GM12878 (cell line): ENCODE measurements around the gene LY6G5B. TPM values are rescaled to one million over a fixed set of nuclear protein-coding genes. Genes with fewer than 3 reads are reported as not detected.

Experiments
- BCL11A ChIP-seq: IDR thresholded peaks from 2 replicates; pipeline ENCODE4 v1.6.1; 2011; ENCODE audit warnings: low read depth, low read length
- BMI1 ChIP-seq: fragments of 450-650 bp; IDR thresholded peaks from 2 replicates; pipeline ENCODE4 v1.6.1; 2016; ENCODE audit warnings: mild to moderate bottlenecking, moderate library complexity, borderline replicate concordance
- CHD1 ChIP-seq: IDR thresholded peaks from 2 replicates; pipeline ENCODE4 v1.6.1; 2012; ENCODE audit warnings: low read depth, low read length, improper control_type of control experiment
- ETV6 ChIP-seq, 2 experiments: fragments of 450-650 bp in 1 of 2; IDR thresholded peaks in 1 of 2; conservative IDR thresholded peaks in 1 of 2; 2 replicates each; pipeline ENCODE4 v1.6.1; 2014; ENCODE audit warnings: antibody characterized with exemption in 1 of 2, borderline replicate concordance in 1 of 2, low read depth in 1 of 2, mild to moderate bottlenecking in 1 of 2, moderate library complexity in 1 of 2
- MLLT1 ChIP-seq: fragments of 450-650 bp; IDR thresholded peaks from 2 replicates; pipeline ENCODE4 v1.6.1; 2016; ENCODE audit warnings: mild to moderate bottlenecking
- NR2C2 ChIP-seq: IDR thresholded peaks from 2 replicates; pipeline ENCODE4 v1.6.1; 2011; ENCODE audit warnings: borderline replicate concordance, low read depth; ENCODE audit not compliant: control insufficient read depth, insufficient read length
- NR2F1 ChIP-seq: fragments of 450-650 bp; conservative IDR thresholded peaks from 2 replicates; pipeline ENCODE4 v1.6.1; 2017; ENCODE audit warnings: mild to moderate bottlenecking
- POLR2AphosphoS2 ChIP-seq: IDR thresholded peaks from 2 replicates; pipeline ENCODE4 v1.6.1; 2011; ENCODE audit warnings: low read depth, mild to moderate bottlenecking, low read length, improper control_type of control experiment, moderate library complexity
- RAD21 ChIP-seq: IDR thresholded peaks from 2 replicates; pipeline ENCODE4 v1.6.1; 2011; ENCODE audit warnings: mild to moderate bottlenecking, low read depth, low read length, moderate library complexity; ENCODE audit not compliant: insufficient read depth
- SMC3 ChIP-seq: IDR thresholded peaks from 2 replicates; pipeline ENCODE4 v1.6.1; 2011; ENCODE audit warnings: low read length, improper control_type of control experiment, borderline replicate concordance
- YY1 ChIP-seq: IDR thresholded peaks from 2 replicates; pipeline ENCODE4 v1.6.1; 2011; ENCODE audit warnings: low read depth, mild to moderate bottlenecking, low read length
- ZBED1 ChIP-seq: IDR thresholded peaks from 2 replicates; pipeline ENCODE4 v1.6.1; 2016; ENCODE audit warnings: borderline replicate concordance
- ZNF207 ChIP-seq: fragments of 450-650 bp; IDR thresholded peaks from 2 replicates; pipeline ENCODE4 v1.6.1; 2014; ENCODE audit warnings: antibody characterized with exemption, mild to moderate bottlenecking, borderline replicate concordance
- ZNF687 ChIP-seq: fragments of 450-650 bp; IDR thresholded peaks from 2 replicates; pipeline ENCODE4 v1.6.1; 2017; ENCODE audit warnings: mild to moderate bottlenecking, moderate library complexity
- polyA plus RNA-seq, 11 experiments: library from polyadenylated mRNA; depleted of rRNA in 4 of 11; unstranded in 6 of 11; stranded (reverse) in 5 of 11; fragments of >200 nt; fragmentation: Nextera tagmentation in 4 of 11; fragmentation: Illumina TruSeq in 1 of 11; extraction: Ambion mirVana in 4 of 11; extraction: Trizol in 1 of 11; gene quantifications; 1 replicate in 1 of 11; 2 replicates in 10 of 11; pipeline versions ENCODE4 v1.2.1 to v1.2.3, GENCODE V29; 2011 to 2016; ENCODE audit warnings: inconsistent platforms in 2 of 11, missing spikeins in 2 of 11, low read depth in 1 of 11
- total RNA-seq, 4 experiments: library from RNA; depleted of rRNA in 3 of 4; stranded (reverse); fragments of >200 nt in 3 of 4; fragmentation: Illumina TruSeq in 1 of 4; extraction: Trizol in 1 of 4; gene quantifications; 2 replicates each; pipeline versions ENCODE4 v1.2.1 to v1.2.3, GENCODE V29; 2013 to 2021
- TF ChIP-seq, protein P1 (sequence below): fragments of 150-350 bp; IDR thresholded peaks from 2 replicates; pipeline ENCODE4 v1.6.1; 2016; ENCODE audit warnings: low read depth, low read length
- TF ChIP-seq, protein P2 (sequence below): IDR thresholded peaks from 2 replicates; pipeline ENCODE4 v1.6.1; 2012; ENCODE audit warnings: low read depth, low read length, improper control_type of control experiment
- TF ChIP-seq, protein P3 (sequence below): IDR thresholded peaks from 2 replicates; pipeline ENCODE4 v1.6.1; 2012; ENCODE audit warnings: low read depth, low read length, improper control_type of control experiment

LY6G5B gene
- total and polyA plus RNA-seq, 10 of the 15 experiments (the other 5 are each of a cell fraction or from before 2014, with no cell fraction given): 3.2 to 16.5 (median 7.5) TPM

- TF ChIP-seq MLLT1: peak; percentile 59; the same call in 1 of the 2 replicates
- TF ChIP-seq NR2C2: no peak
- no peak for TF ChIP-seq ZNF207
- TF ChIP-seq SMC3: peak; percentile 8; the same call in 1 of the 2 replicates
- TF ChIP-seq, protein P1, sequence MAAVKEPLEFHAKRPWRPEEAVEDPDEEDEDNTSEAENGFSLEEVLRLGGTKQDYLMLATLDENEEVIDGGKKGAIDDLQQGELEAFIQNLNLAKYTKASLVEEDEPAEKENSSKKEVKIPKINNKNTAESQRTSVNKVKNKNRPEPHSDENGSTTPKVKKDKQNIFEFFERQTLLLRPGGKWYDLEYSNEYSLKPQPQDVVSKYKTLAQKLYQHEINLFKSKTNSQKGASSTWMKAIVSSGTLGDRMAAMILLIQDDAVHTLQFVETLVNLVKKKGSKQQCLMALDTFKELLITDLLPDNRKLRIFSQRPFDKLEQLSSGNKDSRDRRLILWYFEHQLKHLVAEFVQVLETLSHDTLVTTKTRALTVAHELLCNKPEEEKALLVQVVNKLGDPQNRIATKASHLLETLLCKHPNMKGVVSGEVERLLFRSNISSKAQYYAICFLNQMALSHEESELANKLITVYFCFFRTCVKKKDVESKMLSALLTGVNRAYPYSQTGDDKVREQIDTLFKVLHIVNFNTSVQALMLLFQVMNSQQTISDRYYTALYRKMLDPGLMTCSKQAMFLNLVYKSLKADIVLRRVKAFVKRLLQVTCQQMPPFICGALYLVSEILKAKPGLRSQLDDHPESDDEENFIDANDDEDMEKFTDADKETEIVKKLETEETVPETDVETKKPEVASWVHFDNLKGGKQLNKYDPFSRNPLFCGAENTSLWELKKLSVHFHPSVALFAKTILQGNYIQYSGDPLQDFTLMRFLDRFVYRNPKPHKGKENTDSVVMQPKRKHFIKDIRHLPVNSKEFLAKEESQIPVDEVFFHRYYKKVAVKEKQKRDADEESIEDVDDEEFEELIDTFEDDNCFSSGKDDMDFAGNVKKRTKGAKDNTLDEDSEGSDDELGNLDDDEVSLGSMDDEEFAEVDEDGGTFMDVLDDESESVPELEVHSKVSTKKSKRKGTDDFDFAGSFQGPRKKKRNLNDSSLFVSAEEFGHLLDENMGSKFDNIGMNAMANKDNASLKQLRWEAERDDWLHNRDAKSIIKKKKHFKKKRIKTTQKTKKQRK: no peak
- TF ChIP-seq ETV6 (conservative IDR thresholded peaks at IDR 0.05 in 1 of 2, IDR thresholded peaks at IDR 0.05 in 1 of 2; ENCODE audit: borderline replicate concordance in 1 of 2, low read depth in 1 of 2): 0 out of 4 replicates have a peak, but pooled peaks of 1 of the 2 experiments have one; percentile 20
- peak; percentile 68; the same call in 1 of the 2 replicates for TF ChIP-seq BCL11A
- TF ChIP-seq RAD21: no peak
- peak; percentile 82; the same call in 1 of the 2 replicates for TF ChIP-seq NR2F1
- TF ChIP-seq POLR2AphosphoS2: peak; percentile 61; the same call in 1 of the 2 replicates
- TF ChIP-seq BMI1: no peak
- TF ChIP-seq, protein P2, sequence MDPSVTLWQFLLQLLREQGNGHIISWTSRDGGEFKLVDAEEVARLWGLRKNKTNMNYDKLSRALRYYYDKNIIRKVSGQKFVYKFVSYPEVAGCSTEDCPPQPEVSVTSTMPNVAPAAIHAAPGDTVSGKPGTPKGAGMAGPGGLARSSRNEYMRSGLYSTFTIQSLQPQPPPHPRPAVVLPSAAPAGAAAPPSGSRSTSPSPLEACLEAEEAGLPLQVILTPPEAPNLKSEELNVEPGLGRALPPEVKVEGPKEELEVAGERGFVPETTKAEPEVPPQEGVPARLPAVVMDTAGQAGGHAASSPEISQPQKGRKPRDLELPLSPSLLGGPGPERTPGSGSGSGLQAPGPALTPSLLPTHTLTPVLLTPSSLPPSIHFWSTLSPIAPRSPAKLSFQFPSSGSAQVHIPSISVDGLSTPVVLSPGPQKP: peak; percentile 89
- peak; percentile 7; the same call in 1 of the 2 replicates for TF ChIP-seq YY1
- peak; percentile 49; the same call in 1 of the 2 replicates for TF ChIP-seq ZBED1
- TF ChIP-seq, protein P3, sequence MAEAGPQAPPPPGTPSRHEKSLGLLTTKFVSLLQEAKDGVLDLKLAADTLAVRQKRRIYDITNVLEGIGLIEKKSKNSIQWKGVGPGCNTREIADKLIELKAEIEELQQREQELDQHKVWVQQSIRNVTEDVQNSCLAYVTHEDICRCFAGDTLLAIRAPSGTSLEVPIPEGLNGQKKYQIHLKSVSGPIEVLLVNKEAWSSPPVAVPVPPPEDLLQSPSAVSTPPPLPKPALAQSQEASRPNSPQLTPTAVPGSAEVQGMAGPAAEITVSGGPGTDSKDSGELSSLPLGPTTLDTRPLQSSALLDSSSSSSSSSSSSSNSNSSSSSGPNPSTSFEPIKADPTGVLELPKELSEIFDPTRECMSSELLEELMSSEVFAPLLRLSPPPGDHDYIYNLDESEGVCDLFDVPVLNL: no peak
- no peak for TF ChIP-seq CHD1
- no peak for TF ChIP-seq ZNF687
Observed at GRCh38 chr6:31652925-31653724, 16.7 kb upstream of the LY6G5B start (continued).
